ENCODE measurements around the gene CAPN2. TPM values are rescaled to one million over a fixed set of nuclear protein-coding genes. Genes with fewer than 3 reads are reported as not detected.

The CAPN2 gene
- total RNA-seq, 1 donor from 2014 or later, result 120 TPM

GRCh38 chr1:223695014-223695548, 17.3 kb upstream of the CAPN2 start:
- no peaks in the 10 kb centered on the region for H3K9me3 Mint-ChIP-seq
- H3K27ac Mint-ChIP-seq, result no peak overlapping the region
- no peak for DNase-seq (ENCODE audit: extremely low spot score, unreplicated experiment)
- H3K36me3 Mint-ChIP-seq, result no peaks in the 10 kb centered on the region
- H3K27me3 Mint-ChIP-seq, result no peaks in the 10 kb centered on the region
- H3K4me1 Mint-ChIP-seq (ENCODE audit: unreplicated experiment), result peaks cover 9% of the 10 kb centered on the region
- no peak for TF ChIP-seq CTCF (conservative IDR thresholded peaks at IDR 0.05)
- H3K4me3 Mint-ChIP-seq, result no peak overlapping the region

GRCh38 chr1:223695941-223696340, 16.4 kb upstream of the CAPN2 start:
- no peaks in the 10 kb centered on the region for H3K27me3 Mint-ChIP-seq
- H3K4me1 Mint-ChIP-seq (ENCODE audit: unreplicated experiment), result peaks cover 18% of the 10 kb centered on the region
- DNase-seq (ENCODE audit: extremely low spot score, unreplicated experiment), result no peak
- no peak for TF ChIP-seq CTCF (conservative IDR thresholded peaks at IDR 0.05)
- H3K4me3 Mint-ChIP-seq, result no peak overlapping the region
- H3K27ac Mint-ChIP-seq, result no peak overlapping the region
- no peaks in the 10 kb centered on the region for H3K36me3 Mint-ChIP-seq
- H3K9me3 Mint-ChIP-seq, result no peaks in the 10 kb centered on the region

- no peak for DNase-seq (ENCODE audit: extremely low spot score, unreplicated experiment)
- Mint-ChIP-seq H3K4me1 (ENCODE audit: unreplicated experiment) (peaks cover 30% of the 10 kb centered on the region), H3K27ac (peak overlapping the region; percentile 94), H3K27me3 (peaks cover 3% of the 10 kb centered on the region), H3K9me3 (no peaks in the 10 kb centered on the region), H3K36me3 (no peaks in the 10 kb centered on the region), H3K4me3 (peak overlapping the region; percentile 67)
- no peak for TF ChIP-seq CTCF (conservative IDR thresholded peaks at IDR 0.05)
Observed at GRCh38 chr1:223700388-223700918, 11.9 kb upstream of the CAPN2 start.

GRCh38 chr1:223700942-223701637, 11.2 kb upstream of the CAPN2 start:
- H3K9me3 Mint-ChIP-seq, result no peaks in the 10 kb centered on the region
- H3K27ac Mint-ChIP-seq, result peak overlapping the region; percentile 94
- no peak for TF ChIP-seq CTCF (conservative IDR thresholded peaks at IDR 0.05)
- DNase-seq (ENCODE audit: extremely low spot score, unreplicated experiment), result no peak
- peaks cover 3% of the 10 kb centered on the region for H3K27me3 Mint-ChIP-seq
- H3K36me3 Mint-ChIP-seq, result no peaks in the 10 kb centered on the region
- H3K4me1 Mint-ChIP-seq (ENCODE audit: unreplicated experiment), result peaks cover 37% of the 10 kb centered on the region
- H3K4me3 Mint-ChIP-seq, result peak overlapping the region; percentile 67

GRCh38 chr1:223702735-223703667, 9.3 kb upstream of the CAPN2 start:
- Mint-ChIP-seq H3K9me3 (no peaks in the 10 kb centered on the region), H3K4me3 (no peak overlapping the region), H3K27me3 (peaks cover 4% of the 10 kb centered on the region), H3K36me3 (no peaks in the 10 kb centered on the region), H3K27ac (peak overlapping the region; percentile 56), H3K4me1 (ENCODE audit: unreplicated experiment) (peaks cover 51% of the 10 kb centered on the region)
- TF ChIP-seq CTCF (conservative IDR thresholded peaks at IDR 0.05), result no peak
- no peak for DNase-seq (ENCODE audit: extremely low spot score, unreplicated experiment)

All from type B pancreatic cell (in vitro differentiated cells).